HepG2 (cell line): ENCODE results near the gene SLC2A8.

ENCODE experiments used
- TAF1 ChIP-seq: sonication (generic); formaldehyde crosslinking; IDR thresholded peaks from 2 replicates; pipeline ENCODE4 v1.4.0; 2020; ENCODE audit warnings: missing genetic modification reagents
- ZBTB7A ChIP-seq: sonication (generic); formaldehyde crosslinking; IDR thresholded peaks from 2 replicates; pipeline ENCODE4 v1.8.0; 2022; ENCODE audit warnings: mild to moderate bottlenecking, missing genetic modification reagents
- ZNF296 ChIP-seq: sonication (generic); formaldehyde crosslinking; conservative IDR thresholded peaks from 2 replicates; pipeline ENCODE4 v1.5.0; 2020; ENCODE audit warnings: mild to moderate bottlenecking, missing genetic modification reagents
- ZNF720 ChIP-seq: sonication (generic); formaldehyde crosslinking; IDR thresholded peaks from 2 replicates; pipeline ENCODE4 v1.4.0; 2020; ENCODE audit warnings: missing genetic modification reagents
- TF ChIP-seq, protein P1 (sequence below): sonication (generic); formaldehyde crosslinking; IDR thresholded peaks from 2 replicates; pipeline ENCODE4 v1.4.0; 2020; ENCODE audit warnings: mild to moderate bottlenecking, missing genetic modification reagents

DNA sequence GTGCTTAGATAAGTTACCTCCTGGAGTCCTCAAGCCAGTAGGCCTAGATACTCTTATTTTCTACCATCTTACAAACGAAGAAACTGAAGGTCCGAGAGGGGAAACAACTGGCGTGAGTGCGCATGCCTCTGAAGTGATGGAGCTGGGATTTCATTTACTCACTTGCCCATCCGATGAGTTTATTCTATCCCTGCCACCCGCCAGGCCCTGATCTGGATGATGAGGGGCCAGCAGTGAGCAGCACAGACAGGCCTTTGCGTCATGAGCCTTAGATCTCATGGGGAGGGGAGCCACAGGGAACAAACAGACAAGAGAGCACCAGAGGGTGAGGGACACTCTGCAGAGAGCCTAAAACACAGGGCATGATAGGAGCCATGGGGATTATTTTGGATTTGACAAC, 34.1 kb upstream of the SLC2A8 start:
- TF ChIP-seq ZBTB7A (CRISPR knock-in tag) (no peak), ZNF296 (CRISPR knock-in tag) (no peak), TAF1 (no peak), ZNF720 (CRISPR knock-in tag) (no peak)
- TF ChIP-seq, protein P1, sequence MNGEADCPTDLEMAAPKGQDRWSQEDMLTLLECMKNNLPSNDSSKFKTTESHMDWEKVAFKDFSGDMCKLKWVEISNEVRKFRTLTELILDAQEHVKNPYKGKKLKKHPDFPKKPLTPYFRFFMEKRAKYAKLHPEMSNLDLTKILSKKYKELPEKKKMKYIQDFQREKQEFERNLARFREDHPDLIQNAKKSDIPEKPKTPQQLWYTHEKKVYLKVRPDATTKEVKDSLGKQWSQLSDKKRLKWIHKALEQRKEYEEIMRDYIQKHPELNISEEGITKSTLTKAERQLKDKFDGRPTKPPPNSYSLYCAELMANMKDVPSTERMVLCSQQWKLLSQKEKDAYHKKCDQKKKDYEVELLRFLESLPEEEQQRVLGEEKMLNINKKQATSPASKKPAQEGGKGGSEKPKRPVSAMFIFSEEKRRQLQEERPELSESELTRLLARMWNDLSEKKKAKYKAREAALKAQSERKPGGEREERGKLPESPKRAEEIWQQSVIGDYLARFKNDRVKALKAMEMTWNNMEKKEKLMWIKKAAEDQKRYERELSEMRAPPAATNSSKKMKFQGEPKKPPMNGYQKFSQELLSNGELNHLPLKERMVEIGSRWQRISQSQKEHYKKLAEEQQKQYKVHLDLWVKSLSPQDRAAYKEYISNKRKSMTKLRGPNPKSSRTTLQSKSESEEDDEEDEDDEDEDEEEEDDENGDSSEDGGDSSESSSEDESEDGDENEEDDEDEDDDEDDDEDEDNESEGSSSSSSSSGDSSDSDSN: no peak
